ENCODE results near the gene KLHL11. TPM values are rescaled to one million over a fixed set of nuclear protein-coding genes. Genes with fewer than 3 reads are reported as not detected.

Gene KLHL11
- total RNA-seq, 1 experiment from 2014 or later = 14.5 TPM

DNA sequence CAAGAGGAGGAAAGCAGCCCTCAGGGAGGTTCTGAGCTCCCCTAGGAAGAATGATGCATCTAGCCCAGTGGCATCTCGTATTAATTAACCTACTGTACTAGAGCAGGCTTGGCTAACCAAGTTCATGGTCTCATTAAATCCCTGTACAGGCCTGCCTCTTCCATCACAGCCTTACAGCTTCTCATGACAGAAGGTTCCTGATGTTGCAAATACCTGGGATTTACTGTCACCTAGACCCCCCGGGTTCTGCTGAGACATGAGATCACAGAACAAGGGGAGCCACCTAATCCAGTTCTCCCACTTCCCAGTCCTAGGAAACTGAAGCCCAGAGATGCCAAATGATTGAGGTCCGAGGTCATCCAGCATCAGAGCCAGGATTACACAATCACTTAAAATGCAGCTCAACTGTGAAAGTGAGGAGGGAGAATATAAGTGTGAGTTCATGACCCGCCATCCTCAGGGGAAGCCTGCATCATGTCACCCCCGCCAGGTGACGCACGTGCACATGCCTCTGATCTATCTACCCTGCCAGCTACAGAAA, 29.6 kb upstream of the KLHL11 start:
- DNase-seq = peak; percentile 10 to 65
- no peak overlapping the region for H3K4me3 ChIP-seq
- no TSS peak for BruUV-seq (replicated peaks)

DNA sequence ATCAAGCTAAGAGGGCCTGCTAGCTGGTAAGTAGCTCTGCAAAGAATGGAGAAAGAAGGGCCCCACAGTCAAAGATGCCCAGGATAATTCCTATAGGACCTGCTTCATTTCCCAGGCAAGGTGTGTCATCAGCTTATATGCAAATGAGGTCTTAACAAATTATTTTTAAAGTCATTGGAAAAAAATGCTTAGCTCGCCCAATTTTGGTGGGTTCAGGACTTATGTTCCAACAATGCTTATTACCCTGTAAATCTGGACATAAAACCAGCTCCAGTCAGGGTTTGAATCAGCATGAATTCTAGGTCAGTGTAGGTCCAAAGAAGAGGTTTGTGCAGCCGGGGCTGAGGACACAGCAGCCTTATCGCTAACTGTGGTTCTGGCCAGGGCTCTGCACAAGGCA, 28.2 kb upstream of the KLHL11 start:
- Histone ChIP-seq H3K79me2 (ENCODE audit: low read depth) (no peaks in the 10 kb centered on the region), H2AFZ (no peak overlapping the region), H3K4me1 (replicated peaks; ENCODE audit: insufficient read depth) (no peaks in the 10 kb centered on the region), H3K9me3 (ENCODE audit: insufficient read depth, low read depth) (no peaks in the 10 kb centered on the region), H3K27me3 (ENCODE audit: insufficient read depth, low read depth) (no peaks in the 10 kb centered on the region), H3K4me2 (no peak overlapping the region), H3K36me3 (ENCODE audit: low read depth) (peaks cover 27% of the 10 kb centered on the region; the same call in 1 of the 2 replicates), H3F3A (ENCODE audit: insufficient read depth, low read depth) (peaks cover 37% of the 10 kb centered on the region; the same call in 1 of the 2 replicates), H3K9me2 (ENCODE audit: insufficient read depth) (no peaks in the 10 kb centered on the region), H3K4me3 (no peak overlapping the region), H4K20me1 (ENCODE audit: insufficient read depth) (peaks cover 7% of the 10 kb centered on the region; the same call in 1 of the 2 replicates), H3K27ac (no peak overlapping the region)
- DNase-seq = no peak
- CTCF ChIA-PET = interaction anchor here (0.6 kb wide), 1 partner anchor 198 kb away, joined by 3 read pairs; no protein-coding TSS in a partner anchor
- no peak for TF ChIP-seq EZH2 (IDR thresholded peaks at IDR 0.05; ENCODE audit: low read depth)
- TF ChIP-seq CTCF (conservative IDR thresholded peaks at IDR 0.05) = no peak
- POLR2A ChIA-PET (ENCODE audit: unreplicated experiment) = no interaction called here
- intact Hi-C loops (cut with micrococcal nuclease; ENCODE audit: unreplicated experiment) = no loop called here
- no TSS peak for BruUV-seq (replicated peaks)

More for the DNA sequence above, 29.6 kb upstream of the KLHL11 start:
- Histone ChIP-seq H3K9me3 (ENCODE audit: insufficient read depth, low read depth) (no peaks in the 10 kb centered on the region), H2AFZ (no peak overlapping the region), H3K9me2 (ENCODE audit: insufficient read depth) (no peaks in the 10 kb centered on the region), H3K27me3 (ENCODE audit: insufficient read depth, low read depth) (no peaks in the 10 kb centered on the region), H3K4me1 (replicated peaks; ENCODE audit: insufficient read depth) (no peaks in the 10 kb centered on the region), H3K79me2 (ENCODE audit: low read depth) (no peaks in the 10 kb centered on the region), H4K20me1 (ENCODE audit: insufficient read depth) (peaks cover 7% of the 10 kb centered on the region; the same call in 1 of the 2 replicates), H3K27ac (no peak overlapping the region; the same call in 1 of the 2 replicates), H3F3A (ENCODE audit: insufficient read depth, low read depth) (peaks cover 34% of the 10 kb centered on the region; the same call in 1 of the 2 replicates), H3K4me2 (no peak overlapping the region), H3K36me3 (ENCODE audit: low read depth) (peaks cover 28% of the 10 kb centered on the region)
- intact Hi-C loops (cut with micrococcal nuclease; ENCODE audit: unreplicated experiment) = no loop called here
- TF ChIP-seq CTCF (conservative IDR thresholded peaks at IDR 0.05) (no peak), EZH2 (IDR thresholded peaks at IDR 0.05; ENCODE audit: low read depth) (no peak)
- ChIA-PET CTCF (interaction anchor here (0.6 kb wide), 3 partner anchors 24 to 925 kb away, joined by 3 to 4 read pairs (median 3); no protein-coding TSS in a partner anchor), POLR2A (ENCODE audit: unreplicated experiment) (no interaction called here)

GRCh38 chr17:41892021-41892376, 26.8 kb upstream of the KLHL11 start:
- BruUV-seq (replicated peaks) = no TSS peak
- intact Hi-C loops (cut with micrococcal nuclease; ENCODE audit: unreplicated experiment) = no loop called here
- Histone ChIP-seq H4K20me1 (ENCODE audit: insufficient read depth) (peaks cover 7% of the 10 kb centered on the region; the same call in 1 of the 2 replicates), H3K4me2 (no peak overlapping the region), H3K4me1 (replicated peaks; ENCODE audit: insufficient read depth) (no peaks in the 10 kb centered on the region), H3K27ac (no peak overlapping the region), H3K79me2 (ENCODE audit: low read depth) (no peaks in the 10 kb centered on the region), H3F3A (ENCODE audit: insufficient read depth, low read depth) (peaks cover 42% of the 10 kb centered on the region; the same call in 1 of the 2 replicates), H3K36me3 (ENCODE audit: low read depth) (peaks cover 21% of the 10 kb centered on the region; the same call in 1 of the 2 replicates), H3K27me3 (ENCODE audit: insufficient read depth, low read depth) (no peaks in the 10 kb centered on the region), H3K9me3 (ENCODE audit: insufficient read depth, low read depth) (no peaks in the 10 kb centered on the region), H2AFZ (no peak overlapping the region), H3K9me2 (ENCODE audit: insufficient read depth) (no peaks in the 10 kb centered on the region), H3K4me3 (no peak overlapping the region)
- TF ChIP-seq CTCF (conservative IDR thresholded peaks at IDR 0.05) = no peak
- no peak for TF ChIP-seq EZH2 (IDR thresholded peaks at IDR 0.05; ENCODE audit: low read depth)
- DNase-seq = no peak
- CTCF ChIA-PET = no interaction called here
- POLR2A ChIA-PET (ENCODE audit: unreplicated experiment) = no interaction called here

All from PC-9 (cell line).